Neural progenitor cell (in vitro differentiated cells): ENCODE results near the gene SYTL3.

ENCODE experiments used
- EZH2 ChIP-seq: fragments of 200-600 bp; sonication (generic); IDR thresholded peaks from 2 replicates; pipeline ENCODE4 v1.6.1; 2017; ENCODE audit warnings: antibody characterized with exemption, mild to moderate bottlenecking, moderate library complexity
- EZH2phosphoT487 ChIP-seq: fragments of 200-600 bp; sonication (generic); IDR thresholded peaks from 2 replicates; pipeline ENCODE4 v1.6.1; 2017; ENCODE audit warnings: antibody characterized with exemption
- TF ChIP-seq, protein P1 (sequence below): fragments of 200-600 bp; sonication (generic); IDR thresholded peaks from 2 replicates; pipeline ENCODE4 v1.5.1; 2017; ENCODE audit warnings: antibody characterized with exemption, mild to moderate bottlenecking

DNA sequence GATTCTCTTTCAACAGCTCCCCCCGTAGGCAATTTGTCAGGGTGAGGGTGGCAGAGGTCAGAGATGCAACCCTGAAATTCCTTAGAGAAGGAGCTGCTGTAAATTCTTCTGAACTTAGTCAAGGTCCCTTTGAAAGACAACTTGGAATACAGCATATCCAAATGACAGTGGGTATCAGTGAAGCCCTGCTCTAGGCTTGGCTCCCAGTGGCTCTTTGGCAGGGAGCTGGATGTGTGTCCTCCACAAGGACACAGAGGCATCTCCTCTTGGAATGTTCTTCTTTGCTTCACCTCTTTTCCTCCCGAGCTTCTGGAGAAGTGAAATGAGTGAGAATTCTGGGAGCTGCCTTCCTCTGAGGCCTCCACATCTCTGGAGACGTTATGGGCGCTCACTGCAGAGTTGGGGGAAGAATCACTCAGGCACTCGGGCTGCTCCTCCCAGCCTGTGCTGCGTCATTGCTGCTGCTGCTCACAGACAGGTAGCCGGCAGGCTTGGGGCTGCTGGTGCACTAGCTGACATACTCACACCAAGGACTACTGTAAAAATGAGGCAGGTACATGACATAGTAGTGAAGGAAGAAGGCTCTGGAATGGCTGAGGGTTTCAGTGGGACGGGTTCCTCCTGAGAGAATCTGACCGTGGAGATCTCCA lies 39.4 kb upstream of the SYTL3 start:
- TF ChIP-seq, protein P1, sequence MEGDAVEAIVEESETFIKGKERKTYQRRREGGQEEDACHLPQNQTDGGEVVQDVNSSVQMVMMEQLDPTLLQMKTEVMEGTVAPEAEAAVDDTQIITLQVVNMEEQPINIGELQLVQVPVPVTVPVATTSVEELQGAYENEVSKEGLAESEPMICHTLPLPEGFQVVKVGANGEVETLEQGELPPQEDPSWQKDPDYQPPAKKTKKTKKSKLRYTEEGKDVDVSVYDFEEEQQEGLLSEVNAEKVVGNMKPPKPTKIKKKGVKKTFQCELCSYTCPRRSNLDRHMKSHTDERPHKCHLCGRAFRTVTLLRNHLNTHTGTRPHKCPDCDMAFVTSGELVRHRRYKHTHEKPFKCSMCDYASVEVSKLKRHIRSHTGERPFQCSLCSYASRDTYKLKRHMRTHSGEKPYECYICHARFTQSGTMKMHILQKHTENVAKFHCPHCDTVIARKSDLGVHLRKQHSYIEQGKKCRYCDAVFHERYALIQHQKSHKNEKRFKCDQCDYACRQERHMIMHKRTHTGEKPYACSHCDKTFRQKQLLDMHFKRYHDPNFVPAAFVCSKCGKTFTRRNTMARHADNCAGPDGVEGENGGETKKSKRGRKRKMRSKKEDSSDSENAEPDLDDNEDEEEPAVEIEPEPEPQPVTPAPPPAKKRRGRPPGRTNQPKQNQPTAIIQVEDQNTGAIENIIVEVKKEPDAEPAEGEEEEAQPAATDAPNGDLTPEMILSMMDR, result no peak
- no peak for TF ChIP-seq EZH2
- no peak for TF ChIP-seq EZH2phosphoT487
